Endothelial cell of umbilical vein (primary cell): Measurements from ENCODE around the gene CITED2.

Experiments used
- EZH2 ChIP-seq: IDR thresholded peaks from 2 replicates; pipeline ENCODE4 v1.6.1; 2012; ENCODE audit warnings: borderline replicate concordance, low read depth, mild to moderate bottlenecking, moderate library complexity, low read length, inconsistent platforms; ENCODE audit not compliant: severe bottlenecking
- GATA2 ChIP-seq: IDR thresholded peaks from 2 replicates; pipeline ENCODE4 v1.7.0; 2011; ENCODE audit warnings: low read depth, mild to moderate bottlenecking, moderate library complexity, mixed read lengths, low read length; ENCODE audit not compliant: insufficient read length, insufficient read depth
- JUN ChIP-seq: IDR thresholded peaks from 2 replicates; pipeline ENCODE4 v1.6.1; 2011; ENCODE audit warnings: borderline replicate concordance, low read depth; ENCODE audit not compliant: insufficient read length, insufficient read depth
- MYC ChIP-seq: IDR thresholded peaks from one replicate; pipeline ENCODE4 v1.6.1; 2011; ENCODE audit warnings: mild to moderate bottlenecking, low read depth, low read length
- POLR2A ChIP-seq: IDR thresholded peaks from 2 replicates; pipeline ENCODE4 v1.6.1; 2012; ENCODE audit warnings: low read depth, mild to moderate bottlenecking, control low read depth, low read length
- POLR2AphosphoS5 ChIP-seq: IDR thresholded peaks from 2 replicates; pipeline ENCODE4 v1.6.1; 2012; ENCODE audit warnings: low read depth, mild to moderate bottlenecking, control low read depth, low read length, moderate library complexity; ENCODE audit not compliant: insufficient read depth
- TF ChIP-seq, protein P1 (sequence below), 2 donors: IDR thresholded peaks; 1 replicate in 1 of 2; 2 replicates in 1 of 2; pipeline ENCODE4 v1.5.1; 2011; ENCODE audit warnings: low read length in 2 of 2, mild to moderate bottlenecking in 2 of 2, moderate library complexity in 2 of 2, control low read depth in 1 of 2, inconsistent platforms in 1 of 2, low read depth in 1 of 2; ENCODE audit not compliant: insufficient read depth in 1 of 2; ENCODE audit errors: extremely low read depth in 1 of 2

DNA sequence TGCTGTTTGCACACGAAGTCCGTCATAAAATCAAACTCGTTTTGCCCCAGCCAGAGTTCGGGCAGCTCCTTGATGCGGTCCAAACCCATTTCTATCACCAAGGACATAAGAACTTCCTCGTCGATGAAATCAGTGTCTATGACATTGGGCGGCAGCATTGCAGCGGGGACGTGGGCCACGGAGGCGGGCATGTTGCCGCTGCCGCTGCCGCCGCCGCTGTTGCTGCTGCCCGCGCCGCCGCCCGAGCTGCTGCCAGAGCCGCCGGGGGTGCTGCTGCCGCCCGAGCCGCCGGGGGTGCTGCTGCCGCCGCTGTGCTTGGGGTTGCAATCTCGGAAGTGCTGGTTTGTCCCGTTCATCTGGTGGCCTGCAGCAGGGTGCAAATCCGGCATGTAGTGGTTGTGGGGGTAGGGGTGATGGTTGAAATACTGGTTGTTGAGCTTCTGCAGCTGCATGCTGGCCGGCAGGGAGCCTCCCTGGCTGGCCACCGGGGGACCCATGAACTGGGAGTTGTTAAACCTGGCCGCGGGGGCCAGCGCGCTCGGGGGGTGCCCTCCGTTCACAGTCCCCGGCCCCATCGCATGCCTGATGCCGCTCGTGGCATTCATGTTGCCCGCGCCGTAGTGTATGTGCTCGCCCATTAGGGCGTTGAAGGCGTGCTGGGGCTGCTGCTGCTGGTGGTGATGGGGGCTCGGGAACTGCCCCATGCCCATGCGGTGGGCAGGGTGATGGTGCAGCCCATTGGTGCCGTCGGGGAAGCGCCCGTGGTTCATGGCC lies 1.1 kb downstream of the CITED2 start:
- TF ChIP-seq POLR2A, result no peak
- TF ChIP-seq, protein P1, sequence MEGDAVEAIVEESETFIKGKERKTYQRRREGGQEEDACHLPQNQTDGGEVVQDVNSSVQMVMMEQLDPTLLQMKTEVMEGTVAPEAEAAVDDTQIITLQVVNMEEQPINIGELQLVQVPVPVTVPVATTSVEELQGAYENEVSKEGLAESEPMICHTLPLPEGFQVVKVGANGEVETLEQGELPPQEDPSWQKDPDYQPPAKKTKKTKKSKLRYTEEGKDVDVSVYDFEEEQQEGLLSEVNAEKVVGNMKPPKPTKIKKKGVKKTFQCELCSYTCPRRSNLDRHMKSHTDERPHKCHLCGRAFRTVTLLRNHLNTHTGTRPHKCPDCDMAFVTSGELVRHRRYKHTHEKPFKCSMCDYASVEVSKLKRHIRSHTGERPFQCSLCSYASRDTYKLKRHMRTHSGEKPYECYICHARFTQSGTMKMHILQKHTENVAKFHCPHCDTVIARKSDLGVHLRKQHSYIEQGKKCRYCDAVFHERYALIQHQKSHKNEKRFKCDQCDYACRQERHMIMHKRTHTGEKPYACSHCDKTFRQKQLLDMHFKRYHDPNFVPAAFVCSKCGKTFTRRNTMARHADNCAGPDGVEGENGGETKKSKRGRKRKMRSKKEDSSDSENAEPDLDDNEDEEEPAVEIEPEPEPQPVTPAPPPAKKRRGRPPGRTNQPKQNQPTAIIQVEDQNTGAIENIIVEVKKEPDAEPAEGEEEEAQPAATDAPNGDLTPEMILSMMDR (IDR thresholded peaks at IDR 0.05; ENCODE audit: extremely low read depth in 1 of 2, insufficient read depth in 1 of 2, low read depth in 1 of 2, low read length in 2 of 2), result peak in 1 of 2 donors; percentile 22
- no peak for TF ChIP-seq EZH2
- no peak for TF ChIP-seq MYC
- no peak for TF ChIP-seq GATA2
- no peak for TF ChIP-seq JUN
- peak; percentile 49 for TF ChIP-seq POLR2AphosphoS5
